ENCODE measurements around the gene DRD4.

DNA sequence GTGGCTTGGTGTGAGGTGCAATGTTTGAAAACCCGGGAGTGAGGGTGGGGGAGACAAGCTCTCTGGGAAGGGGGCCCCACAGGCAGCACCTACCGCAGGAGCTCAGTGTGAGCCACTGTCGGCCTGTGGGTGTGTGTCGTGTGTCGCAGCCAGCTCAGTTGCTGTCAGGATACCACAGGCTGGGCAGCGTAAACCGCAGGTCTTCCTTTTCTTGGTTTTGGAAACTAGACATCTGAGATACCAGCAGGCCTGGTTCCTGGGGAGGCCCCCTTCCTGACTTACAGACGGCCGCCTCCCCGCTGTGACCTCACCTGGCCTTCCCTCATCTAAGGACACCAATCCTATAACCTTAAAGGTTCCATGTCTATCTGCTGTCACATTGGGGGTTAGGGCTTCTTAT lies 40.7 kb upstream of the DRD4 start:
- no peak for TF ChIP-seq CTCF (IDR thresholded peaks at IDR 0.05)
- TF ChIP-seq EZH2phosphoT487 (IDR thresholded peaks at IDR 0.05): no peak
